Mesodermal cell (in vitro differentiated cells): ENCODE measurements around the gene RHOV.
A peak's percentile ranks its signal among the peaks of the same experiment; 100 is the strongest.

ENCODE experiments used
- H3K27ac ChIP-seq: 2 replicates; pipeline ENCODE4 v1.7.0; 2013; ENCODE audit warnings: mild to moderate bottlenecking, low read depth, low read length, moderate library complexity; ENCODE audit not compliant: severe bottlenecking
- H3K36me3 ChIP-seq: 2 replicates; pipeline ENCODE4 v1.7.1; 2013; ENCODE audit warnings: mild to moderate bottlenecking, low read length, moderate library complexity; ENCODE audit not compliant: control insufficient read depth, insufficient read depth
- H3K4me1 ChIP-seq: one replicate; pipeline ENCODE4 v1.7.1; 2013; ENCODE audit warnings: mild to moderate bottlenecking, low read length; ENCODE audit not compliant: insufficient read depth, control insufficient read depth, poor library complexity, severe bottlenecking
- H3K4me3 ChIP-seq: 2 replicates; pipeline ENCODE4 v1.7.0; 2013; ENCODE audit warnings: low read length, control low read depth, mild to moderate bottlenecking; ENCODE audit not compliant: insufficient read depth, poor library complexity, severe bottlenecking; ENCODE audit errors: extremely low read depth
- H3K9me3 ChIP-seq: 2 replicates; pipeline ENCODE4 v1.7.1; 2013; ENCODE audit warnings: mild to moderate bottlenecking, low read length, moderate library complexity; ENCODE audit not compliant: control insufficient read depth
- WGBS, 2 experiments: methylation state at CpG; one replicate each; pipeline ENCODE4 v1.1.5; 2013; ENCODE audit warnings: missing lambda C conversion rate in 2 of 2; ENCODE audit not compliant: insufficient coverage in 2 of 2; 5-methylcytosine and 5-hydroxymethylcytosine counted together

Gene RHOV

DNA sequence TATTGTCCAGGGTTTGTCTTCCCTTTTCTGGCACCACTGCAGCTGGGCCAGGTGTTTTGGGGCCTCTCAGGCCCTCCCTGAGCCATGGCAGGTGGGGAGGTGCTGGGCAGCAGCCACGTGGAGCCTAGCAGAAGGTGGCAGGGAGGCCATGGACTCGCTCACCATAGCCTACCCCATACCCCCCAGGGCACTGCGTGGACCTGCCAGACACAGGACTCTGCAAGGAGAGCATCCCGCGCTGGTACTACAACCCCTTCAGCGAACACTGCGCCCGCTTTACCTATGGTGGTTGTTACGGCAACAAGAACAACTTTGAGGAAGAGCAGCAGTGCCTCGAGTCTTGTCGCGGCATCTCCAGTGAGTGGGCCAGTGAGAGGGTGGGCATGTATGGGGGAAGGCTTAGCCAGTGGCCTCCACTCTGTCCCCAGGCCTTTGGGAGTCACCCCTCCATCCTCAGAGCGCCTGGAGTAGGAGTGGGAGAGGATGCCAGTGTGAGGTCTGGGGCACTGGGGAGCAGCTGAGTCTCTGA lies 18.3 kb downstream of the RHOV start:
- WGBS, 2 experiments, result 85 to 92% methylated on average over 7 to 9 of the region's 13 CpGs
- Histone ChIP-seq H3K9me3 (no peaks in the 10 kb centered on the region), H3K36me3 (no peaks in the 10 kb centered on the region), H3K4me1 (no peaks in the 10 kb centered on the region), H3K27ac (no peak overlapping the region), H3K4me3 (no peak overlapping the region)

DNA sequence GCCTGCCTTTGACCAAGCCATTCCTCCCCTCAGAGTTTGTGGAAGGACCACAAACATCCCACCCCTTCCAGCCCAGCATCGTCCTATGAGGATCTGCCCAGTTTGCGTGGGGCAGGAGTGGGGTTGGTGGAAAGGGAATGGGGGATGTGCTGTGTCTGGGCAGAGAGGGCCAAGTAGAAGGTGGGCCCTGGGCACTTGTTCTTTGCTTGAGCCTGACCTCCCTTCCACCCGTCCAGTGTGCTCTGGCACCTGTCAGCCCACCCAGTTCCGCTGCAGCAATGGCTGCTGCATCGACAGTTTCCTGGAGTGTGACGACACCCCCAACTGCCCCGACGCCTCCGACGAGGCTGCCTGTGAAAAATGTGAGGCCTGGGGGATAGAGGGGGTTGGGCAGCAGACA lies 19.9 kb downstream of the RHOV start:
- 84 to 86% methylated on average over 8 of the region's 10 CpGs for WGBS, 2 experiments
- Histone ChIP-seq H3K36me3 (no peaks in the 10 kb centered on the region), H3K27ac (no peak overlapping the region), H3K4me3 (no peak overlapping the region), H3K9me3 (no peaks in the 10 kb centered on the region), H3K4me1 (no peaks in the 10 kb centered on the region)

DNA sequence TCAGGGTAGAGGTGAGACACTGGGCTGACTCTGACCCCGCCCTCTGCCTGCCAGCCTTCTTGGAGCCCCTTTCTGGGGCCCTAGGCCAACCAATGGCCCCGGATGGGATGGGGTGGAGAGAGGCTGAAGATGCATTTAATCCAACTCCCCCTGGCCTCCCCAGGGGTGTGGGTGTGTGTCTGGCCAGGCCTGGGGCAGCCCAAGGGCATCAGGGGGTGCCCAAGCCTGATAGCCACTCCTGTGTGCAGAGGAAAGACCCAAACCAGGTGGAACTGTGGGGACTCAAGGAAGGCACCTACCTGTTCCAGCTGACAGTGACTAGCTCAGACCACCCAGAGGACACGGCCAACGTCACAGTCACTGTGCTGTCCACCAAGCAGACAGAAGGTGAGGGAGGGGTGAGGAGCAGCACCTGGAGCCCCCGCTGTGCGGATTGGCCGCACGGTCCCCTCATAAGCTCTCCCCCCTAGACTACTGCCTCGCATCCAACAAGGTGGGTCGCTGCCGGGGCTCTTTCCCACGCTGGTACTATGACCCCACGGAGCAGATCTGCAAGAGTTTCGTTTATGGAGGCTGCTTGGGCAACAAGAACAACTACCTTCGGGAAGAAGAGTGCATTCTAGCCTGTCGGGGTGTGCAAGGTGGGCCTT lies 20.7 kb downstream of the RHOV start:
- Histone ChIP-seq H3K4me3 (no peak overlapping the region), H3K4me1 (no peaks in the 10 kb centered on the region), H3K36me3 (no peaks in the 10 kb centered on the region), H3K9me3 (no peaks in the 10 kb centered on the region), H3K27ac (no peak overlapping the region)
- WGBS, 2 experiments, result 95 to 96% methylated on average over 10 to 15 of the region's 16 CpGs

DNA sequence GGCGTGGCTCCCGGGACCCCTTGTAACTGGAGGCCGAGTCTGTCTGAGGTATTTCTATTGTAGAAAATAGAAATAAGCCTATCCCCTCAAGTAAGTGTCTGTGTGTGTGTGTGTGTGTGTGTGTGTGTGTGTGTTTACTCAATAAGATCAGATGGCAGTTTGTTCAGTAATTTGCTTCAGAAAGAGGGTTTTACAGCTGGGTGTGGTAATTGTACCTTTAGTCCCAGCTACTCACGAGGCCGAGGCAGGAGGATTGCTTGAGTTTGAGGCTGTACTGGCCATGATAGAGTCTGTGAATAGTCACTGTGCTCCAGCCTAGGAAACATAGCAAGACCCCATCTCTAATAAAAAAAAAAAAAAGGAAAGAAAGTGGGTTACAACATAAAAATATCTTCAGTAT lies 21.5 kb downstream of the RHOV start:
- H3K4me3 ChIP-seq, result no peak overlapping the region
- H3K4me1 ChIP-seq, result peaks cover 8% of the 10 kb centered on the region
- WGBS, 2 experiments, result 100% methylated on average over 1 to 3 of the region's 5 CpGs
- no peaks in the 10 kb centered on the region for H3K9me3 ChIP-seq
- no peak overlapping the region for H3K27ac ChIP-seq
- no peaks in the 10 kb centered on the region for H3K36me3 ChIP-seq

DNA sequence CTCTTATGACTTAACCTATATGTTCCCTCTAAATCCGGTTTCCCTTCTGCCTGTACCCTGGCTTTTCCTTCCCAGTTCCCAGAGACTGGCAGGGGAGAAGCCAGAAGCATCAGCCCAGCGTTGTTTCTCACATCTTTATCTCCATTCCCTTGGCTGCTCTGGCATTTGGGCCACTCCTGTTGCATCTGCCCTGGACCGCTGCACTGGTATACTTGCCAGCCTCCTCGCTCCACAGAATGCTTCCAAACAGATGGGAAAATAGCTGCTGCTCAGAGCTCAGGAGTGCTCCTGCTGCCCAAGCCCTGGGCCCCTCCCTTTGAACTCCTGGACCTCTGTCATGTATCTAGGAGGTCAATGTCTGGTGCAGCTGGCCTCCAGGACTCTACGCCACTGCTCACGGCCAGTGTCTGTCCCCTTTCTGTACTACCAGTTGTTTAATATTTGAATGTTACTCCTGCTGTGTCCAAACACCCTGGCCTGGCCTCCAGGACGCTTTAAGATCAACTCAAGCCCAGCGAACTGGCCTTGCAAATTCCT lies 23.4 kb downstream of the RHOV start:
- Histone ChIP-seq H3K9me3 (no peaks in the 10 kb centered on the region), H3K27ac (no peak overlapping the region), H3K36me3 (no peaks in the 10 kb centered on the region), H3K4me3 (no peak overlapping the region), H3K4me1 (peaks cover 23% of the 10 kb centered on the region)
- 91 to 94% methylated on average over 6 to 8 of the region's 8 CpGs for WGBS, 2 experiments

DNA sequence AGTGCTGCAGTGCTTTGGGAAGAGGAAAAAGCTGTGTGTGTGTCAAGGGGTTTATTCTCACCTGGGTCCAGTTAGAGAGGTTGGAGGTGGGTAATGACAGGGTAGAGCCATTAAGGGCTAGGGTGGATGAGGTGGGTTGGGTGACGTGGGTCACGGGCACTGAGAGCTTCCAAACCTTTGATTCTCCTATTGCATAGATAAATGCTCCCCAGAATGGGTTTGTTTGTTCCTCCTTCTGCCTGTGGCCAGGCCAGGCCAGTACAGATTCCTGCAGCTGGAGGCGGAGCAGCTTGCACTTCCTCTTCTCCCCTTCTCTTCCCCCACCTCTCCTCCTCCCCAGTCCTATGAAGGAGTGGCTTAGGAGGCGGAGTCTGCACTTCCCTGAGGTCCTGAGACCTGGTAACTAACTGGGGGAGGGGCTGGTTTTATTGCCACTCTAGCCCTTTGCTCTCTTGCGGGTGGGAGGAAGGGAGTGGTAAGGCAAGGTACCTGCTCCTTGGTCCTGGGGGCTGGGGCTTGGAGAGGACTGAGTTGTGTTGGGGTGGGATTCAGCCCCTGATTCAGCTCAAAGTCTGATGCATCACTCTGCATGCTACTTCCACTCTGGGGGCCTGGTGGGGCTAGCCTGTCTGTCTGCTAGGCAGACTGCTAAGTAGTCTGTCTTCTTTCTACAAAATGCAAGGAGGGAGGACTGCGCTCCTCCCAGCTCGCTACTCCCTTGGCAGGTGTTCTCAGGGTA lies 26.6 kb downstream of the RHOV start:
- no peak overlapping the region for H3K27ac ChIP-seq
- H3K4me3 ChIP-seq, result no peak overlapping the region
- 79 to 84% methylated on average over 3 of the region's 7 CpGs for WGBS, 2 experiments
- no peaks in the 10 kb centered on the region for H3K36me3 ChIP-seq
- H3K9me3 ChIP-seq, result no peaks in the 10 kb centered on the region
- H3K4me1 ChIP-seq, result peaks cover 23% of the 10 kb centered on the region

DNA sequence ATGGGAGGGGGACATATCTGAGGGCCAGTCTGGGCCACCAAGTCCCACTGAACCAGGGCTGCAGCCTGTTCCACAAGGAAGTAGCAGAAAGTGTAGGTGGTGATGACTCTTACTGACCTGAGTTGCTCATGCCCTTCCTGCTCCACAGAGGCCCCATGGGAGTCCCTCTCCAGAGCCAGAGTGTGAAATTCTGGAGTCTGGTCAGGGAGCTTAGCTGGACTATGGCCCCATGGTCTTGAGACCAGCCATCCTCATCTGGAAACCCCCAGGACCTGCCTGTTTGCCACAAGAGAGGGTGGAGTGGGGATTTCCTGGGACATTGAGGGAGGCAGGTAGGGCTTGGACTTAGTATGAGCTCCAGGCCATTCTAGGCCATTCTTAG lies 27.2 kb downstream of the RHOV start:
- no peak overlapping the region for H3K4me3 ChIP-seq
- H3K27ac ChIP-seq, result no peak overlapping the region
- no peaks in the 10 kb centered on the region for H3K9me3 ChIP-seq
- no peaks in the 10 kb centered on the region for H3K36me3 ChIP-seq
- H3K4me1 ChIP-seq, result peaks cover 23% of the 10 kb centered on the region

DNA sequence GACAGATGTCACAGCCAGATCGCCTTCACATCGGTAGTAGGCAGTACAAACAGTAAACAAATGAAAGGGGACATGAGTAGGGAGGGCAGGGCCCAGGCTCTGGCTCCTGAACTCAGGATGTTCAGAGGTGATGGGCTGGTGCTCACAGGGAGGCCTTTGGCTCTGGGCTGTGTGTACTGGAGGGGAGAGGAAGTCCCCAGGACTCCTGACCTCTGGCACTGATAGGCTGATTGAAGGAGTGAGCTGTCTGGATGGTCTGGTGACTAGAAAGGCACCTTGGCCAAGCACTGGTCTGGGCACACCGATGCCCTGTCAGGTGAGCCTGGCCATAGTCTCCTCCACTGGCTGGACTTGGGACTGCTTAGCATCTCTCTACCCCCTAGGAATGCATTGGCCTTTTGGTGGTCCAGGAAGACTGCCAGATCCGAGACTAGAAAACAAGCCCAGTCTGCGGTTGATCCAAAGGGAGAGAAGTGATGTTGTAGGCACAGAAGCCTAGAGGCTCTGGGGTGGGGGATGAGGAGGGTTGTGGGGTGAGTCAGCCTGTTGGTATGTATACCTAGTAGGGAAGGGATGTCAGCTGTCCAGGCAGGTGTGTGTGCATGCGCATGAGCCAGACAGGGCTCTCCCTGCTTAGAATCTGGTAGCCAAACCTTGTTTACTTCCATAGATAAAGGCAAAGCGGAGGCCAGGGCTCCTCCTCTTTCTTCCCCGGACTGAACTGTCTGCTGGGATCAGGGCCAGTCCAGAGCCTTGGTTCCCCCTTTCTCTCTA lies 28.3 kb downstream of the RHOV start:
- Histone ChIP-seq H3K9me3 (no peaks in the 10 kb centered on the region), H3K27ac (no peak overlapping the region), H3K4me1 (peaks cover 23% of the 10 kb centered on the region), H3K36me3 (no peaks in the 10 kb centered on the region), H3K4me3 (no peak overlapping the region)
- WGBS, 2 experiments, result 84 to 91% methylated on average over 7 to 8 of the region's 8 CpGs

DNA sequence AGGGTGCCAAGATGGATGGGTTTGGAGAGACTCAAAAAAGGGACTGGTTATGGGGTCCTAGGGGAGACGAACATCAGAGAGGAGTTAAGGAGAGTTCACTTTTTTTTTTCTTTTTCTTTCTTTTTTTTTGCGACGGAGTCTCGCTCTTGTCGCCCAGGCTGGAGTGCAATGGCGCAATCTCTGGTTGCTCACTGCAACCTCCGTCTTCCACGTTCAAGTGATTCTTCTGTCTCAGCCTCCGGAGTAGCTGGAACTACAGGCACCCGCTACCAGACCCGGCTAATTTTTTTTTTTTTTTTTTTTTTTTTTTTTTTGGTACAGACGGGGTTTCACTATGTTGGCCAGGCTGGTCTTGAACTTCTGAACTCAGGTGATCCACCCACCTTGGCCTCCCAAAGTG lies 29.0 kb downstream of the RHOV start:
- peak overlapping the region; percentile 48 for H3K4me3 ChIP-seq
- peaks cover 23% of the 10 kb centered on the region for H3K4me1 ChIP-seq
- no peak overlapping the region for H3K27ac ChIP-seq
- WGBS, 2 experiments, result 73 to 78% methylated on average over 7 of the region's 12 CpGs
- no peaks in the 10 kb centered on the region for H3K9me3 ChIP-seq
- H3K36me3 ChIP-seq, result no peaks in the 10 kb centered on the region

DNA sequence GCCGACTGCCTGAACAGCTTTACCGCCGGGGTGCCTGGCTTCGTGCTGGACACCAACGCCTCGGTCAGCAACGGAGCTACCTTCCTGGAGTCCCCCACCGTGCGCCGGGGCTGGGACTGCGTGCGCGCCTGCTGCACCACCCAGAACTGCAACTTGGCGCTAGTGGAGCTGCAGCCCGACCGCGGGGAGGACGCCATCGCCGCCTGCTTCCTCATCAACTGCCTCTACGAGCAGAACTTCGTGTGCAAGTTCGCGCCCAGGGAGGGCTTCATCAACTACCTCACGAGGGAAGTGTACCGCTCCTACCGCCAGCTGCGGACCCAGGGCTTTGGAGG lies 29.4 kb downstream of the RHOV start:
- H3K36me3 ChIP-seq, result no peaks in the 10 kb centered on the region
- H3K4me3 ChIP-seq, result peak overlapping the region; percentile 48
- no peak overlapping the region for H3K27ac ChIP-seq
- peaks cover 23% of the 10 kb centered on the region for H3K4me1 ChIP-seq
- WGBS, 2 experiments, result 3 to 17% methylated on average over 17 to 21 of the region's 28 CpGs
- H3K9me3 ChIP-seq, result no peaks in the 10 kb centered on the region
